HG03342 (cell line): ENCODE measurements around the gene ZMYND12.
"Not testable (repeated sequence)": the region's sequence is repeated elsewhere in the genome, so short reads cannot be mapped to it uniquely, and the experiment has no call there.

ENCODE experiments used
- ATAC-seq: cut with Tn5 transposase; IDR thresholded peaks from one replicate; pipeline ENCODE4 v1.9.1; 2021; ENCODE audit warnings: mild to moderate bottlenecking, moderate library complexity; ENCODE audit not compliant: unreplicated experiment

Gene ZMYND12

GRCh38 chr1:42456010-42456753 lies at the start of gene ZMYND12, which contains the start of gene PPCS:
TSS of gene ZMYND12 (minus strand) at chr1:42456022. CDS start at chr1:42455997, 25 bp downstream.
TSS of gene PPCS (plus strand) at chr1:42456543. CDS start at chr1:42456566, 23 bp downstream.
- peak; percentile 81 for ATAC-seq

- no peak for ATAC-seq
Observed at GRCh38 chr1:42504535-42505128, 48.8 kb upstream of the ZMYND12 start.

- ATAC-seq: not testable (repeated sequence)
Observed at GRCh38 chr1:42502031-42502430, 46.2 kb upstream of the ZMYND12 start.

- ATAC-seq: no peak
Observed at GRCh38 chr1:42490237-42490636, 34.4 kb upstream of the ZMYND12 start.

GRCh38 chr1:42484382-42484781 lies 28.6 kb upstream of the ZMYND12 start:
- no peak for ATAC-seq

GRCh38 chr1:42482635-42483153 lies 26.9 kb upstream of the ZMYND12 start:
- ATAC-seq: no peak

GRCh38 chr1:42480921-42481320 lies 25.1 kb upstream of the ZMYND12 start:
- ATAC-seq: no peak

GRCh38 chr1:42479621-42480020 lies 23.8 kb upstream of the ZMYND12 start:
- ATAC-seq: no peak

- ATAC-seq: no peak
Observed at GRCh38 chr1:42477775-42478174, 22.0 kb upstream of the ZMYND12 start.

GRCh38 chr1:42477354-42477753 lies 21.5 kb upstream of the ZMYND12 start:
- ATAC-seq: not testable (repeated sequence)

- ATAC-seq: no peak
Observed at GRCh38 chr1:42476605-42477004, 20.8 kb upstream of the ZMYND12 start.

GRCh38 chr1:42469727-42470126 lies 13.9 kb upstream of the ZMYND12 start:
- no peak for ATAC-seq

- no peak for ATAC-seq
Observed at GRCh38 chr1:42466030-42466429, 10.2 kb upstream of the ZMYND12 start.

GRCh38 chr1:42463921-42464320 lies 8.1 kb upstream of the ZMYND12 start:
- ATAC-seq: no peak

- peak; percentile 99 for ATAC-seq
Observed at GRCh38 chr1:42462828-42463763, 7.3 kb upstream of the ZMYND12 start, which contains the start of gene CCDC30. TSS of gene CCDC30 (plus strand) at chr1:42463286. CDS start at chr1:42480552, 17,266 bp downstream.

- no peak for ATAC-seq
Observed at GRCh38 chr1:42461196-42461595, 5.4 kb upstream of the ZMYND12 start.

- ATAC-seq: peak; percentile 57
Observed at GRCh38 chr1:42456754-42457089, 900 bp upstream of the ZMYND12 start.

- no peak for ATAC-seq
Observed at GRCh38 chr1:42454403-42454802, 1.4 kb downstream of the ZMYND12 start.

- ATAC-seq: no peak
Observed at GRCh38 chr1:42453386-42453785, 2.4 kb downstream of the ZMYND12 start.

GRCh38 chr1:42450061-42450460 lies 5.8 kb downstream of the ZMYND12 start:
- no peak for ATAC-seq

- ATAC-seq: no peak
Observed at GRCh38 chr1:42449256-42449655, 6.6 kb downstream of the ZMYND12 start.
